Choroid plexus epithelial cell (primary cell): ENCODE results near the gene C2CD4C.

Experiments
- DNase-seq: peaks from one replicate; pipeline ENCODE4 v3.0.0-alpha.2; 2010; ENCODE audit warnings: low read depth
- H3K4me3 ChIP-seq: 2 replicates; pipeline ENCODE4 v1.5.1; 2011; ENCODE audit warnings: low read depth, mild to moderate bottlenecking, control low read depth, low read length, moderate library complexity
- TF ChIP-seq, protein P1 (sequence below): conservative IDR thresholded peaks from 2 replicates; pipeline ENCODE4 v1.5.1; 2011; ENCODE audit warnings: low read depth, mild to moderate bottlenecking, control low read depth, inconsistent platforms, low read length, moderate library complexity

Gene C2CD4C

DNA sequence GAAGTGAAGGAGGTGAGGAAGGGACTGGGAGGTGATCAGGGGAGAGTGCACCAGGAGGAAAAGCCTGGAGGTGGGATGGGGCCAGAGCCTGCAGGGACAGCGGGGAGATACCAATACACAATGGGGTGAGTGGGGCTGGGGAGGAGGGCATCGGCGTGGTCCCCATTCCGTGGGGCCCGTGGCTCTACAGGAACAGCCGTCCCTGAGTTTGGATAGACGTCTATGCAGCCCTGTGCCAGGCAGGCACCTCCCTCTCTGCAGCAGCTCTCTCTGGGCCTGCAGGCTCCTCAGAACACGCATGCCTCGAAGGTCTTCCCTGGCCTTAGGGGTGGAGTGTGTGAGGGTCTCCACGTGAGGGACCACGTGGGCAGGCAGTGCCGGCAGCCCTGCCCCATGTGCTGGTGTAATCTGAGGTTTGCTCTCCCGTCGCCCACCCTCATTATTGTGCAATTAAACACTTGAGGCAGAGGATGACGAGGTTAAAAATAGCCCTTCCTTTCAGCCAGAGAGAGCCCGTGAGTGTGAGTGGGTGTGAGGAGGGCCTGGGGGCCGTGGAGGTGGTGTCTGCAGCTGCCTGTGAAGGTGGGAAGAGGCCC, 16.5 kb downstream of the C2CD4C start:
- DNase-seq = no peak
- TF ChIP-seq, protein P1, sequence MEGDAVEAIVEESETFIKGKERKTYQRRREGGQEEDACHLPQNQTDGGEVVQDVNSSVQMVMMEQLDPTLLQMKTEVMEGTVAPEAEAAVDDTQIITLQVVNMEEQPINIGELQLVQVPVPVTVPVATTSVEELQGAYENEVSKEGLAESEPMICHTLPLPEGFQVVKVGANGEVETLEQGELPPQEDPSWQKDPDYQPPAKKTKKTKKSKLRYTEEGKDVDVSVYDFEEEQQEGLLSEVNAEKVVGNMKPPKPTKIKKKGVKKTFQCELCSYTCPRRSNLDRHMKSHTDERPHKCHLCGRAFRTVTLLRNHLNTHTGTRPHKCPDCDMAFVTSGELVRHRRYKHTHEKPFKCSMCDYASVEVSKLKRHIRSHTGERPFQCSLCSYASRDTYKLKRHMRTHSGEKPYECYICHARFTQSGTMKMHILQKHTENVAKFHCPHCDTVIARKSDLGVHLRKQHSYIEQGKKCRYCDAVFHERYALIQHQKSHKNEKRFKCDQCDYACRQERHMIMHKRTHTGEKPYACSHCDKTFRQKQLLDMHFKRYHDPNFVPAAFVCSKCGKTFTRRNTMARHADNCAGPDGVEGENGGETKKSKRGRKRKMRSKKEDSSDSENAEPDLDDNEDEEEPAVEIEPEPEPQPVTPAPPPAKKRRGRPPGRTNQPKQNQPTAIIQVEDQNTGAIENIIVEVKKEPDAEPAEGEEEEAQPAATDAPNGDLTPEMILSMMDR = no peak
- H3K4me3 ChIP-seq = no peak overlapping the region

- TF ChIP-seq, protein P1 = no peak
- no peak for DNase-seq
- no peak overlapping the region for H3K4me3 ChIP-seq
Measured at GRCh38 chr19:391726-392374, 17.1 kb downstream of the C2CD4C start.

- no peak overlapping the region for H3K4me3 ChIP-seq
- TF ChIP-seq, protein P1 = no peak
- DNase-seq = no peak
Measured at GRCh38 chr19:391207-391557, 17.8 kb downstream of the C2CD4C start.

DNA sequence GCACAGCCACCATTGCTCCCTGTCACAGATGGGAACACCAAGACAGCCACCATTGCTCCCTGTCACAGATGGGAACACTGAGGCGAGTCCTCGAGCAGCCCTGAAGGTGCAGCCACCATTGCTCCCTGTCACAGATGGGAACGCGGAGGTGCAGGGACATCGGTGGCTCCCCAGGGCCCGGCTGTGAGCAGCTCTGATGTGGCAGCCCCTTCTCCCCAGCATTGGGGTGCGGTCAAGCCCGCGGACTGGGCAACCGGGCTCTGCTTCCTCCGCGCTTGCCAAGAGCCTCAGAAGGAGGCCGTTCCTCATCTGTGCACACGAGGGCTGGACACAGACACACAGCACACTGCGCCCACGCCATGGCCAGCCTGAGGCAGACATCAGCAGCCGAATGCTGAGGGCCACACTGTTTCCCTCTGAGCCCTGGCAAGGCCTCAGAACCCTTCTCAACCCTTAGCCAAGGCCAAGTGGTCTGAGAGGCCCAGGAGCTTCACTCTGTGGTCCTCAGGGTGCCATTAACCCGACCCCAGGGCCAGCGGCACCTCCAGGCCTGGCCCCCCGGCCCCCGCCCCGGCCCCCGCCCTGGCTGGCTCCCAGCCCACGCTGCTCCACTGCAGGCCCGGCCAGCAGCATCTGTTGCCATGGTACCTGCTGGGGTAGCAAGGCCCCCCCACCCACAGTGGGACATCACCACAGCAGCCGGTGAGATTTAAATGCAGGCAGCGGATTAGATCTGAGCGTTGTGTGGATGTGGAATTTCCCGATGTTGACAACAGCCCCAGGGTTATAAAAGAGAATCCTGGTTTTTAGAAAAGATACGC, 18.4 kb downstream of the C2CD4C start:
- no peak for DNase-seq
- TF ChIP-seq, protein P1 = no peak
- no peak overlapping the region for H3K4me3 ChIP-seq

GRCh38 chr19:389935-390289, 19.0 kb downstream of the C2CD4C start:
- TF ChIP-seq, protein P1 = no peak

GRCh38 chr19:389255-389934, 19.6 kb downstream of the C2CD4C start:
- TF ChIP-seq, protein P1 = no peak
- no peak overlapping the region for H3K4me3 ChIP-seq
- no peak for DNase-seq

More at GRCh38 chr19:389935-390289, 19.0 kb downstream of the C2CD4C start:
- no peak for DNase-seq
- no peak overlapping the region for H3K4me3 ChIP-seq
